Adrenal gland (tissue), 5 donors: ENCODE results near the gene RPL22.

Experiments used
- CTCF ChIP-seq, 6 experiments: fragments of 450-650 bp in 4 of 6; fragments of 200-600 bp in 2 of 6; sonication (generic) in 1 of 6; IDR thresholded peaks; 1 replicate in 5 of 6; 2 replicates in 1 of 6; pipeline versions ENCODE4 v1.5.1 to v1.8.0; 2016 to 2021; ENCODE audit warnings: antibody characterized with exemption in 6 of 6, mild to moderate bottlenecking in 2 of 6, moderate library complexity in 1 of 6
- POLR2A ChIP-seq, 2 donors: fragments of 450-650 bp; IDR thresholded peaks; one replicate each; pipeline ENCODE4 v1.6.1; 2017; ENCODE audit warnings: antibody characterized with exemption in 2 of 2, mild to moderate bottlenecking in 2 of 2, moderate library complexity in 1 of 2
- donor health status: DM: no; HTN: no; CAD: no.

- TF ChIP-seq POLR2A (IDR thresholded peaks at IDR 0.05) (no peak), CTCF (IDR thresholded peaks at IDR 0.05) (no peak)
Observed at GRCh38 chr1:6168947-6169586, 30.3 kb downstream of the RPL22 start.
